OCI-LY7 (cell line): ENCODE results near the gene CCIN. TPM values are rescaled to one million over a fixed set of nuclear protein-coding genes. Genes with fewer than 3 reads are reported as not detected.

ENCODE experiments used
- BruUV-seq: library from RNA; stranded (reverse); fragments of 400-500 nt; replicated peaks from 2 replicates; lab custom pipeline; 2021; lab: Mats Ljungman, UMichigan
- CTCF ChIA-PET: fragments of 300-600 bp; sonication (Branson Sonifier 250); formaldehyde crosslinking; loops from one replicate; lab custom pipeline; 2022; ENCODE audit warnings: antibody characterized with exemption; ENCODE audit not compliant: unreplicated experiment; lab: Charles Lee
- POLR2A ChIA-PET: fragments of 300-600 bp; sonication (Branson Sonifier 250); formaldehyde crosslinking; loops from one replicate; lab custom pipeline; 2022; ENCODE audit warnings: antibody characterized with exemption; lab: Charles Lee
- DNase-seq: peaks from one replicate; pipeline ENCODE4 v3.0.0-alpha.2; 2015; ENCODE audit warnings: low spot score
- H2AFZ ChIP-seq: fragments of 200-600 bp; sonication (generic), shearing (Covaris generic); 2 replicates; pipeline ENCODE4 v1.6.1; 2014; ENCODE audit warnings: mild to moderate bottlenecking, antibody characterized with exemption, low read length, moderate library complexity
- H3K27ac ChIP-seq: fragments of 200-600 bp; sonication (generic); 2 replicates; pipeline ENCODE4 v1.5.1; 2014; ENCODE audit warnings: mixed run types, low read depth, mild to moderate bottlenecking, moderate library complexity, low read length, inconsistent platforms; ENCODE audit not compliant: poor library complexity, severe bottlenecking
- H3K36me3 ChIP-seq: fragments of 200-600 bp; sonication (generic); 2 replicates; pipeline ENCODE4 v1.6.1; 2014; ENCODE audit warnings: mild to moderate bottlenecking, antibody characterized with exemption, low read length, moderate library complexity, mixed read lengths; ENCODE audit not compliant: insufficient read depth
- H3K4me1 ChIP-seq: fragments of 200-600 bp; sonication (generic); 2 replicates; pipeline ENCODE4 v1.5.1; 2014; ENCODE audit warnings: mild to moderate bottlenecking, low read length; ENCODE audit not compliant: insufficient read depth, poor library complexity, severe bottlenecking
- H3K4me2 ChIP-seq: fragments of 200-600 bp; sonication (generic); 2 replicates; pipeline ENCODE4 v1.6.1; 2014; ENCODE audit warnings: mild to moderate bottlenecking, low read length
- H3K4me3 ChIP-seq: fragments of 200-600 bp; sonication (generic); 2 replicates; pipeline ENCODE4 v1.5.1; 2014; ENCODE audit warnings: mild to moderate bottlenecking, low read depth, low read length; ENCODE audit not compliant: poor library complexity, severe bottlenecking
- H3K79me2 ChIP-seq: fragments of 200-600 bp; sonication (generic); 2 replicates; pipeline ENCODE4 v1.6.1; 2016; ENCODE audit warnings: low read depth, mild to moderate bottlenecking, low read length, moderate library complexity, mixed read lengths; ENCODE audit not compliant: insufficient read depth
- H3K9me2 ChIP-seq: fragments of 200-600 bp; sonication (generic); 2 replicates; pipeline ENCODE4 v1.6.1; 2016; ENCODE audit warnings: mild to moderate bottlenecking, low read length, mixed read lengths; ENCODE audit not compliant: insufficient read depth
- H3K9me3 ChIP-seq: fragments of 200-600 bp; sonication (generic); 2 replicates; pipeline ENCODE4 v1.6.1; 2014; ENCODE audit warnings: mild to moderate bottlenecking, mixed run types, low read length, mixed read lengths
- H4K20me1 ChIP-seq: fragments of 200-600 bp; sonication (generic); 2 replicates; pipeline ENCODE4 v1.6.1; 2014; ENCODE audit warnings: mild to moderate bottlenecking, antibody characterized with exemption, low read length, moderate library complexity, mixed read lengths; ENCODE audit not compliant: insufficient read depth
- EZH2phosphoT487 ChIP-seq: fragments of 200-600 bp; sonication (generic); IDR thresholded peaks from 2 replicates; pipeline ENCODE4 v1.6.1; 2018; ENCODE audit warnings: low read depth, borderline replicate concordance, mild to moderate bottlenecking, mixed run types, antibody characterized with exemption, low read length, moderate library complexity, mixed read lengths
- intact Hi-C: fragments of 100-400 bp; cut with micrococcal nuclease; formaldehyde crosslinking; loops from one replicate; pipeline ENCODE4 v1.10.0; 2022; ENCODE audit not compliant: unreplicated experiment
- total RNA-seq, 2 experiments: library from RNA; depleted of rRNA in 1 of 2; stranded (reverse); fragments of >200 nt in 1 of 2; shearing (Covaris generic) in 1 of 2; gene quantifications; 2 replicates each; pipeline ENCODE4 v1.2.3, GENCODE V29; 2014 to 2022
- TF ChIP-seq, protein P1 (sequence below): fragments of 200-600 bp; sonication (generic); conservative IDR thresholded peaks from 2 replicates; pipeline ENCODE4 v1.5.1; 2014; ENCODE audit warnings: mild to moderate bottlenecking, antibody characterized with exemption, low read length, moderate library complexity, mixed read lengths

Gene CCIN
- total RNA-seq, 2 experiments from 2014 or later, result not detected

DNA sequence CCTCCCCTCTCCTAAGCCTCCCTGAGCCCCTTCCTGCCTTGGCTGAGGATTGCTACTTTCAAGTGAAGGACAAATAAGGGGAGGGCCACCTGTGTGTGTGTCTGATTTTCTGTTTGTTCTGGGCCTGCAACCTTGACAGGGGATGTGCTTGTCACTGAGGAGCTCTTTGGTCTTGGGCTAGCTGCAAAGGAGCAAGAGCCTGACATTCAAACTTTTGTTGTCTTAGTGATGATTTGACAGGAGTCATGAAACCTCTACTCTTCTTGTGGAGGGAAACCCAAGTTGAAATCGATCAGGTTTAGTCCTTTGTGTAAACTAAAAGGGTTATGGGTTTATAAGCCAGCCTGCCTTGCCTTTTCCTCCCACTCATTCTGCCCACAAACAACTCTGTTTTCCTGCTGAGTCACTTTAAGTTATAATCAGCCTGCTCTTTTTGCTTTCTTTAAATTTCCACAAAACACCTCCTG is 38.4 kb downstream of the CCIN start:
- peaks cover 14% of the 10 kb centered on the region; the same call in 1 of the 2 replicates for H3K79me2 ChIP-seq
- ChIA-PET POLR2A (interaction anchor here (0.6 to 3.5 kb wide), 3 partner anchors 16 to 508 kb away, joined by 3 to 17 read pairs (median 4); partner anchors contain the start of gene CLTA), CTCF (no interaction called here)
- TF ChIP-seq, protein P1, sequence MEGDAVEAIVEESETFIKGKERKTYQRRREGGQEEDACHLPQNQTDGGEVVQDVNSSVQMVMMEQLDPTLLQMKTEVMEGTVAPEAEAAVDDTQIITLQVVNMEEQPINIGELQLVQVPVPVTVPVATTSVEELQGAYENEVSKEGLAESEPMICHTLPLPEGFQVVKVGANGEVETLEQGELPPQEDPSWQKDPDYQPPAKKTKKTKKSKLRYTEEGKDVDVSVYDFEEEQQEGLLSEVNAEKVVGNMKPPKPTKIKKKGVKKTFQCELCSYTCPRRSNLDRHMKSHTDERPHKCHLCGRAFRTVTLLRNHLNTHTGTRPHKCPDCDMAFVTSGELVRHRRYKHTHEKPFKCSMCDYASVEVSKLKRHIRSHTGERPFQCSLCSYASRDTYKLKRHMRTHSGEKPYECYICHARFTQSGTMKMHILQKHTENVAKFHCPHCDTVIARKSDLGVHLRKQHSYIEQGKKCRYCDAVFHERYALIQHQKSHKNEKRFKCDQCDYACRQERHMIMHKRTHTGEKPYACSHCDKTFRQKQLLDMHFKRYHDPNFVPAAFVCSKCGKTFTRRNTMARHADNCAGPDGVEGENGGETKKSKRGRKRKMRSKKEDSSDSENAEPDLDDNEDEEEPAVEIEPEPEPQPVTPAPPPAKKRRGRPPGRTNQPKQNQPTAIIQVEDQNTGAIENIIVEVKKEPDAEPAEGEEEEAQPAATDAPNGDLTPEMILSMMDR, result no peak
- TF ChIP-seq EZH2phosphoT487, result no peak
- no peak overlapping the region for H3K4me3 ChIP-seq
- DNase-seq, result no peak
- no peaks in the 10 kb centered on the region for H3K4me1 ChIP-seq
- no peaks in the 10 kb centered on the region for H3K9me3 ChIP-seq
- H2AFZ ChIP-seq, result no peak overlapping the region
- peaks cover 99% of the 10 kb centered on the region for H3K36me3 ChIP-seq
- intact Hi-C loops, result no loop called here
- H3K9me2 ChIP-seq, result no peaks in the 10 kb centered on the region
- peaks cover 6% of the 10 kb centered on the region; the same call in 1 of the 2 replicates for H4K20me1 ChIP-seq
- no peak overlapping the region for H3K27ac ChIP-seq
- no TSS peak for BruUV-seq
- H3K4me2 ChIP-seq, result no peak overlapping the region

- H3K9me3 ChIP-seq, result no peaks in the 10 kb centered on the region
- no peak for TF ChIP-seq EZH2phosphoT487
- TF ChIP-seq, protein P1, result no peak
- H3K4me1 ChIP-seq, result no peaks in the 10 kb centered on the region
- DNase-seq, result no peak
- H3K9me2 ChIP-seq, result no peaks in the 10 kb centered on the region
- CTCF ChIA-PET, result no interaction called here
- peaks cover 99% of the 10 kb centered on the region for H3K36me3 ChIP-seq
- intact Hi-C loops, result no loop called here
- H3K79me2 ChIP-seq, result peaks cover 14% of the 10 kb centered on the region; the same call in 1 of the 2 replicates
- H2AFZ ChIP-seq, result no peak overlapping the region
- peaks cover 6% of the 10 kb centered on the region; the same call in 1 of the 2 replicates for H4K20me1 ChIP-seq
- H3K27ac ChIP-seq, result no peak overlapping the region
- H3K4me3 ChIP-seq, result no peak overlapping the region
- BruUV-seq, result no TSS peak
- POLR2A ChIA-PET, result interaction anchor here (0.6 kb wide), 1 partner anchor 507 kb away, joined by 3 read pairs; no protein-coding TSS in a partner anchor
- no peak overlapping the region for H3K4me2 ChIP-seq
Observed at GRCh38 chr9:36208521-36209253, 39.5 kb downstream of the CCIN start.

GRCh38 chr9:36210722-36211121 is 41.5 kb downstream of the CCIN start:
- no peak overlapping the region for H3K4me2 ChIP-seq
- no peaks in the 10 kb centered on the region for H3K4me1 ChIP-seq
- POLR2A ChIA-PET, result interaction anchor here (0.6 kb wide), 1 partner anchor 18 kb away, joined by 3 read pairs; no protein-coding TSS in a partner anchor
- no peak overlapping the region for H3K4me3 ChIP-seq
- no peaks in the 10 kb centered on the region for H3K9me2 ChIP-seq
- no peaks in the 10 kb centered on the region for H3K9me3 ChIP-seq
- peaks cover 100% of the 10 kb centered on the region for H3K36me3 ChIP-seq
- no peak overlapping the region for H2AFZ ChIP-seq
- CTCF ChIA-PET, result no interaction called here
- TF ChIP-seq, protein P1, result no peak
- TF ChIP-seq EZH2phosphoT487, result no peak
- peaks cover 6% of the 10 kb centered on the region; the same call in 1 of the 2 replicates for H4K20me1 ChIP-seq
- H3K79me2 ChIP-seq, result peaks cover 14% of the 10 kb centered on the region; the same call in 1 of the 2 replicates
- no peak for DNase-seq
- BruUV-seq, result no TSS peak
- no peak overlapping the region for H3K27ac ChIP-seq
- intact Hi-C loops, result no loop called here
